Fibroblast of mammary gland (primary cell): ENCODE results near the gene PAPOLG.

ENCODE experiments used
- DNase-seq: peaks from one replicate; pipeline ENCODE4 v3.0.0-alpha.2; 2010; ENCODE audit warnings: low read depth
- H3K4me3 ChIP-seq: 2 replicates; pipeline ENCODE4 v1.5.1; 2011; ENCODE audit warnings: low read depth, mild to moderate bottlenecking, low read length, moderate library complexity; ENCODE audit not compliant: control insufficient read depth
- TF ChIP-seq, protein P1 (sequence below): conservative IDR thresholded peaks from 2 replicates; pipeline ENCODE4 v1.5.1; 2011; ENCODE audit warnings: low read depth, low read length, inconsistent platforms; ENCODE audit not compliant: control insufficient read depth, insufficient read depth

PAPOLG gene

DNA sequence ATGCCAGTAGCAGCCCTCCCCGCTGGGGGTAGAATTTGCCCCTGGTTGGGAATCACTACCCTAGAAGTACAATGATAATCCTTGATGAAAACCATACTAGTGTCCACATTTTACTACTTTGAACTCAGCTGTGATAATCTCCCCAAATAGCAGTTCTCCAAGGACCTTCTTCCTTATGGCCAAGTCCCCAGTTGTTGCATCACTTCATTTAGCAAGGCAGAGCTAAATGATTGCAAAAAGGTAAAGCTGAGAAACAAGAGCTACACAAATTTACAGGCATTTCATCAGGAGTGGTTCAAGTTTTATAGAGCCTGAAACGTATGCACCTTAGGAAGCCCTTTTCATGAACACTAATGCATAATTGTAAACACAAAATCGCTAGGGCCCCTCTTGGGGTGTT lies 80.4 kb downstream of the PAPOLG start:
- no peak for DNase-seq
- TF ChIP-seq, protein P1, sequence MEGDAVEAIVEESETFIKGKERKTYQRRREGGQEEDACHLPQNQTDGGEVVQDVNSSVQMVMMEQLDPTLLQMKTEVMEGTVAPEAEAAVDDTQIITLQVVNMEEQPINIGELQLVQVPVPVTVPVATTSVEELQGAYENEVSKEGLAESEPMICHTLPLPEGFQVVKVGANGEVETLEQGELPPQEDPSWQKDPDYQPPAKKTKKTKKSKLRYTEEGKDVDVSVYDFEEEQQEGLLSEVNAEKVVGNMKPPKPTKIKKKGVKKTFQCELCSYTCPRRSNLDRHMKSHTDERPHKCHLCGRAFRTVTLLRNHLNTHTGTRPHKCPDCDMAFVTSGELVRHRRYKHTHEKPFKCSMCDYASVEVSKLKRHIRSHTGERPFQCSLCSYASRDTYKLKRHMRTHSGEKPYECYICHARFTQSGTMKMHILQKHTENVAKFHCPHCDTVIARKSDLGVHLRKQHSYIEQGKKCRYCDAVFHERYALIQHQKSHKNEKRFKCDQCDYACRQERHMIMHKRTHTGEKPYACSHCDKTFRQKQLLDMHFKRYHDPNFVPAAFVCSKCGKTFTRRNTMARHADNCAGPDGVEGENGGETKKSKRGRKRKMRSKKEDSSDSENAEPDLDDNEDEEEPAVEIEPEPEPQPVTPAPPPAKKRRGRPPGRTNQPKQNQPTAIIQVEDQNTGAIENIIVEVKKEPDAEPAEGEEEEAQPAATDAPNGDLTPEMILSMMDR: no peak
- no peak overlapping the region for H3K4me3 ChIP-seq

DNA sequence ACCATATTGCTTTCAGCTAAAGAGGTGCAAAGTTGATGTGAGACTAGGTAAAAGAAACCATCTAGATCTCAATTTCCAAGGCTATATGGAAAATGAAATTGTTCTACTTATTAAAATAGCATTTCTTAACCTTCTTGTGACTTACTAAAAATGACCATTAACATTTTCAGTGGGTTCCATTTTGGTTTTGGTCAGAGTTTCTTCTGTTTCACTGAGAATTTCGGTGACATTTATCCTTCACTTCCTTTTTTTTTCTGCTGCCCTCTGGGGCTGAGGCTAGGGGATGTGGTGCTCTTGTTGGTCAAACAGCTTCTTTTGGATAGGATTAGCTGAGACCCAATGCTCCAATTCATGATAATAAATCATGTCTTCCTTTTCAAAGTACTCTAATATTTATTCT lies 81.1 kb downstream of the PAPOLG start:
- TF ChIP-seq, protein P1: no peak

DNA sequence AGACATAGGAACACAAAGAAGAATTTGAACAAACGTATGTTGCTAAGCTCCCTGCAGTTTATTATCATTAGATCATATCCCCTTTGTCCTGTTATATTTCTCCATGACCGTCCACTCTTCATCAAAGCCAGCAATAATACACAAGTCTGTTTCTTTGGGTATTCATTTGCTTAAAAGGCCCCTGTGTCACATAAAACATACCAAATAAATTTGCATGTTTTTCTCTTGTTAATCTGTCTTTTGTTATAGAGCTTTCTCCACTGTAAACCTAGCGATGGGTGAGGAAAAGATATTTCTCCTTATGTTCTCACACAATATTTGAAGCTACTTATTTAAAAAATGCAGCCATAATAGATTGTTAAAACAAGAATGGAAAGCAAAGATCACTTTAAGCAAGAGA lies 82.4 kb downstream of the PAPOLG start:
- TF ChIP-seq, protein P1: no peak
- no peak overlapping the region for H3K4me3 ChIP-seq
- DNase-seq: no peak

More for the DNA sequence above, 81.1 kb downstream of the PAPOLG start:
- no peak for DNase-seq
- no peak overlapping the region for H3K4me3 ChIP-seq

DNA sequence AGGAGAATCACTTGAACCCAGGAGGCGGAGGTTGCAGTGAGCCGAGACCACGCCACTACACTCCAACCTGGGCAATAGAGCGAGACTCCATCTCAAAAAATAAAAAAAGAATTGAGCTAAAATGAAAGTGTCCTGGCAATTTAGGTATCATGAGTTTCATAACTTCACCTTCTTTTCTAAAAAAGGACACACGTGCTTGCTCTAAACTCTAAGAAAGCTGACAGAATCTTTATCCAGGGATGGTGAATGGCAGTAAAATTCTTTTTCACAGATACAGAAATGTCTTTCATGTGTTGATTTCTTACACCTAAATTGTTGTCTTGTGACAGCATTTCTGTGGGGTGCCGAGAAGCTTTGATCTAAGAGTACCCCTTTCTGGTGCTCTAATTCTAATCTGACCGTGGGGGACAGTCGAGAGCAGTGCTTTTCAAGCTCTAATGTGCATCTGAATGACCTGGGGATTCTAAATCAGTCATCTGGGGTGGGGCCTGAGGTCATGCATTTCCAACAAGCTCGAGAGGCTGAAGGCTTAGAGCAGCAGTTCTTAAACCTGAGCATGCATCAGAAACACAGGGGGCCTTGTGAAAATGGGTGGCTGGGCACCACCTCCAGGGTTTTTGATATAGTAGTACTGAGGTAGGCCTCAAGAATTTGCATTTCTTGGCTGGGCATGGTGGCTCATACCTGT lies 83.2 kb downstream of the PAPOLG start:
- no peak for DNase-seq
- H3K4me3 ChIP-seq: no peak overlapping the region
- TF ChIP-seq, protein P1: no peak

DNA sequence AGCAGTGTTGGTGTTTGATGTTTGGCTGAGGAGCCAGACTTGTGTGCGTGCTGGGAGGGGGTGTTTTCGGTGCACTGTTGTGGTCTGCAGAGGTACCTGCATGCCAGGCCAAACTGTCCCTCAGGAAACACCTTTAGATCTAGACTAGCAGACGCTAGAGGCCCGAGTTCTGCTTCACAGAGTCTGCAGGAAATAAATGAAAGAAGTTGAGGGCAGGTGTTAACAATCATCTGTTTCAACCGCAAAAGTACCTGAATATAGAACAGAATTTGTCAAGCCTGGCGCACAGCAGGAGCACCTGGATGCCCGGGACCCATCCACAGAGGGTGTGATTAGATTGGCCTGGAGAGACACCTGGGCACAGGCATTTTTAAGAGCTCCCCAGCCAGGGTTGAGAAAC lies 84.8 kb downstream of the PAPOLG start:
- TF ChIP-seq, protein P1: no peak
- H3K4me3 ChIP-seq: no peak overlapping the region
- DNase-seq: no peak

DNA sequence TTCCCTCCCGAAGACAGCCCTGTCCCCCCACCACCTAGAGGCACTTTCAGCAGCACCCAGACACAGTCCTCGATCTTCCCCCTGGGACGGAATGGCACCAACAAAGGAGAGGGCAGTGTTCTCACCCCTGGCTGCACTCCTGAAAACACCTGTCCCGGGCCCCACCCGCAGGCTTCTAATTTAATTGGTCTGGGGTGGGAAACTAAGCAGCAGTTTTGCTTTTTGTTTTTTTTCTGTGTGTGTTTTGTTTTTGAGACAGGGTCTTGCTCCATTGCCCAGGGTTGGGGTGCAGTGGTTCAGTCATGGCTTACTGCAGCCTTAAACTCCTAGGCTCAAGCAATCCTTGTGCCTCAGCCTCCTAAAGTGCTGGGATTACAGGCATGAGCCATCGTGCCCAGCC lies 86.9 kb downstream of the PAPOLG start:
- DNase-seq: no peak
- TF ChIP-seq, protein P1: no peak
- H3K4me3 ChIP-seq: no peak overlapping the region

DNA sequence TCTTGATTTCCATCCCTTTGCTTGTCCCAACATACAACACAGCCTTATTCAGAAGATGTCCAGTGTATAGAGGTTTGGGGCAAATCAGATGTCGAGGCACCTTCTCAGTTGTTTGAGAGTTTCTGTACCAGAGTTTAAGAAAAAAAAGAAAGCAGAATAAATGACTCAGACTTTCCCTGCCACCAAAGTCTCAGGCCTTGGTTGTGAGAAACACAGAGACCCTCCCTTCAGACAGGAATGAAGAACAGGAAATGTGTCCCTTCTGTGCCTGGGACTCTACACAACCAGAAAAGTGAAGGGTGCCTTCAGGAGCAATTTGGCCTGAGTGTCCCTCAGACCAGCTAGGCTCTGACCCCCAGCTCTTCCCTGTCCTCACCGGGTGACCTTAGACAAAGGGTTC lies 88.0 kb downstream of the PAPOLG start:
- DNase-seq: no peak
- no peak overlapping the region for H3K4me3 ChIP-seq
- TF ChIP-seq, protein P1: no peak
